Hepatocyte (in vitro differentiated cells): Measurements from ENCODE around the gene TRIM10.

Experiments used
- EZH2 ChIP-seq: fragments of 200-600 bp; sonication (generic); IDR thresholded peaks from 2 replicates; pipeline ENCODE4 v1.6.1; 2016; ENCODE audit warnings: antibody characterized with exemption, mild to moderate bottlenecking, borderline replicate concordance
- EZH2phosphoT487 ChIP-seq: fragments of 200-600 bp; sonication (generic); IDR thresholded peaks from one replicate; pipeline ENCODE4 v1.6.1; 2018; ENCODE audit warnings: antibody characterized with exemption, mild to moderate bottlenecking, low read depth, moderate library complexity; ENCODE audit not compliant: unreplicated experiment, severe bottlenecking
- TF ChIP-seq, protein P1 (sequence below): fragments of 200-600 bp; sonication (generic); IDR thresholded peaks from 2 replicates; pipeline ENCODE4 v1.5.1; 2016; ENCODE audit warnings: antibody characterized with exemption, mild to moderate bottlenecking; ENCODE audit not compliant: poor library complexity

DNA sequence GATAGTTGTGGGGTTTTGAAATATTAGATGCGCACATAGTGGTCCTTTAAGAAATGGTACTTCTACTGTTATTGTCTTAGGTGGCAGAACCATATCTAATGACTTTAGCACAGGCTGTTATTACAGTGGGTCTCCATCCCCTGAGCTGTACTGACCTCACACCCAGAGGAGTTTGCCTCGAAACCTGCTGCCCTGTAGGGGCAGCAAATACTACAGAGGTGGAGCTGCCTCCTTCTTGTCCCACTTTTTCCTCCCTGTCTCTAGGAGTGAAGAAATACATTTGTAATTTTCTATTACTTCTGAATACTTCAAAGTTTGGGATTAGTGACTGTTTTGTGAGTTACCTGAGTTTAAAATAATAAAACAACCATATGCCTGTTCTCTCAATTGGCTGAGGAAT lies 56.4 kb downstream of the TRIM10 start:
- TF ChIP-seq, protein P1, sequence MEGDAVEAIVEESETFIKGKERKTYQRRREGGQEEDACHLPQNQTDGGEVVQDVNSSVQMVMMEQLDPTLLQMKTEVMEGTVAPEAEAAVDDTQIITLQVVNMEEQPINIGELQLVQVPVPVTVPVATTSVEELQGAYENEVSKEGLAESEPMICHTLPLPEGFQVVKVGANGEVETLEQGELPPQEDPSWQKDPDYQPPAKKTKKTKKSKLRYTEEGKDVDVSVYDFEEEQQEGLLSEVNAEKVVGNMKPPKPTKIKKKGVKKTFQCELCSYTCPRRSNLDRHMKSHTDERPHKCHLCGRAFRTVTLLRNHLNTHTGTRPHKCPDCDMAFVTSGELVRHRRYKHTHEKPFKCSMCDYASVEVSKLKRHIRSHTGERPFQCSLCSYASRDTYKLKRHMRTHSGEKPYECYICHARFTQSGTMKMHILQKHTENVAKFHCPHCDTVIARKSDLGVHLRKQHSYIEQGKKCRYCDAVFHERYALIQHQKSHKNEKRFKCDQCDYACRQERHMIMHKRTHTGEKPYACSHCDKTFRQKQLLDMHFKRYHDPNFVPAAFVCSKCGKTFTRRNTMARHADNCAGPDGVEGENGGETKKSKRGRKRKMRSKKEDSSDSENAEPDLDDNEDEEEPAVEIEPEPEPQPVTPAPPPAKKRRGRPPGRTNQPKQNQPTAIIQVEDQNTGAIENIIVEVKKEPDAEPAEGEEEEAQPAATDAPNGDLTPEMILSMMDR: no peak
- no peak for TF ChIP-seq EZH2
- no peak for TF ChIP-seq EZH2phosphoT487
